Naive thymus-derived CD4-positive, alpha-beta T cell (primary cell): Measurements from ENCODE around the gene RAB3GAP2. TPM values are rescaled to one million over a fixed set of nuclear protein-coding genes. Genes with fewer than 3 reads are reported as not detected.
"Not testable (repeated sequence)": the region's sequence is repeated elsewhere in the genome, so short reads cannot be mapped to it uniquely, and the experiment has no call there.

Experiments
- ATAC-seq: fragments of 150-1000 bp; cut with Tn5 transposase; 2 replicates; pipeline ENCODE4 v1.10.0; 2021; ENCODE audit warnings: mild to moderate bottlenecking, moderate library complexity
- CTCF ChIA-PET: fragments of 350-600 bp; sonication (Branson Sonifier 250); formaldehyde crosslinking; loops from one replicate; lab custom pipeline; 2021; ENCODE audit warnings: antibody characterized with exemption; lab: Charles Lee
- POLR2A ChIA-PET: fragments of 350-600 bp; sonication (Branson Sonifier 250); formaldehyde crosslinking; loops from one replicate; lab custom pipeline; 2021; ENCODE audit warnings: antibody characterized with exemption, inconsistent platforms; lab: Charles Lee
- DNase-seq, 9 donors: peaks; one replicate each; pipeline versions ENCODE4 v3.0.0 to v3.0.0-alpha.2; 2020 to 2022; ENCODE audit warnings: mixed read lengths in 1 of 9
- H3K27ac ChIP-seq: one replicate; pipeline ENCODE4 v1.7.0; 2013; ENCODE audit warnings: mild to moderate bottlenecking, low read depth, low read length, moderate library complexity
- H3K27me3 ChIP-seq, 2 donors: one replicate each; pipeline ENCODE4 v1.7.0; 2013; ENCODE audit warnings: low read length in 2 of 2, mild to moderate bottlenecking in 2 of 2, moderate library complexity in 2 of 2; ENCODE audit not compliant: control insufficient read depth in 2 of 2, insufficient read depth in 2 of 2
- H3K36me3 ChIP-seq, 3 experiments: 1 replicate in 2 of 3; 2 replicates in 1 of 3; pipeline ENCODE4 v1.7.0; 2013; ENCODE audit warnings: low read length in 3 of 3, mild to moderate bottlenecking in 3 of 3, moderate library complexity in 1 of 3; ENCODE audit not compliant: insufficient read depth in 3 of 3, control insufficient read depth in 2 of 3
- H3K4me1 ChIP-seq, 2 donors: one replicate each; pipeline ENCODE4 v1.7.0; 2013; ENCODE audit warnings: low read length in 2 of 2, mild to moderate bottlenecking in 2 of 2, moderate library complexity in 1 of 2; ENCODE audit not compliant: control insufficient read depth in 2 of 2, insufficient read depth in 2 of 2
- H3K4me3 ChIP-seq: 2 replicates; pipeline ENCODE4 v1.7.0; 2013; ENCODE audit warnings: mild to moderate bottlenecking, low read length
- H3K9me3 ChIP-seq, 3 experiments: 1 replicate in 2 of 3; 2 replicates in 1 of 3; pipeline ENCODE4 v1.7.0; 2013; ENCODE audit warnings: low read length in 3 of 3; ENCODE audit not compliant: control insufficient read depth in 2 of 3
- H3K27ac Mint-ChIP-seq, 9 donors: one replicate each; pipeline ENCODE4 v1.8.0; 2020 to 2022; ENCODE audit warnings: mixed read lengths in 9 of 9, mild to moderate bottlenecking in 8 of 9, moderate library complexity in 5 of 9, inconsistent platforms in 2 of 9
- H3K27me3 Mint-ChIP-seq, 5 donors: one replicate each; pipeline ENCODE4 v1.8.0; 2021 to 2022; ENCODE audit warnings: mixed read lengths in 5 of 5, mild to moderate bottlenecking in 1 of 5
- H3K36me3 Mint-ChIP-seq, 5 donors: one replicate each; pipeline ENCODE4 v1.8.0; 2020 to 2022; ENCODE audit warnings: mixed read lengths in 5 of 5, mild to moderate bottlenecking in 3 of 5, inconsistent platforms in 1 of 5
- H3K4me1 Mint-ChIP-seq, 7 donors: one replicate each; pipeline ENCODE4 v1.8.0; 2020 to 2022; ENCODE audit warnings: mixed read lengths in 7 of 7, mild to moderate bottlenecking in 3 of 7, inconsistent platforms in 1 of 7
- H3K4me3 Mint-ChIP-seq, 10 donors: one replicate each; pipeline ENCODE4 v1.8.0; 2020 to 2022; ENCODE audit warnings: mild to moderate bottlenecking in 10 of 10, mixed read lengths in 10 of 10, moderate library complexity in 6 of 10, inconsistent platforms in 2 of 10
- H3K9me3 Mint-ChIP-seq, 11 donors: one replicate each; pipeline ENCODE4 v1.8.0; 2020 to 2022; ENCODE audit warnings: mixed read lengths in 11 of 11, mild to moderate bottlenecking in 4 of 11, inconsistent platforms in 1 of 11, moderate library complexity in 1 of 11
- intact Hi-C, 2 donors: fragments of 100-400 bp; cut with micrococcal nuclease; formaldehyde crosslinking; loops; one replicate each; pipeline ENCODE4 v1.15.1; 2023
- polyA plus RNA-seq, 2 donors: library from polyadenylated mRNA; unstranded; fragments of 300-500 nt; fragmentation: Illumina TruSeq; gene quantifications; one replicate each; pipeline ENCODE4 v1.2.3, GENCODE V29; 2021
- total RNA-seq, 6 experiments: library from RNA in 5 of 6; stranded (reverse) in 5 of 6; gene quantifications; 1 replicate in 5 of 6; 2 replicates in 1 of 6; pipeline ENCODE4 v1.2.3 and lab custom pipeline; 2021 to 2026

RAB3GAP2 gene
- total and polyA plus RNA-seq, 7 experiments from 2014 or later, result 13.9 to 53.0 (median 46.0) TPM

GRCh38 chr1:220260228-220260627 lies 12.0 kb downstream of the RAB3GAP2 start:
- H3K27ac ChIP-seq, H3K9me3 ChIP-seq, H3K4me3 ChIP-seq, intact Hi-C loops, CTCF ChIA-PET, ATAC-seq, H3K36me3 ChIP-seq, DNase-seq, POLR2A ChIA-PET, H3K27me3 ChIP-seq, H3K4me1 ChIP-seq, H3K4me3 Mint-ChIP-seq, H3K27me3 Mint-ChIP-seq, H3K27ac Mint-ChIP-seq: not testable (repeated sequence)
- Mint-ChIP-seq H3K36me3 (peaks cover 23 to 73% (median 68%) of the 10 kb centered on the region in 5 donors), H3K4me1 (peaks cover 30 to 56% (median 48%) of the 10 kb centered on the region in 7 donors), H3K9me3 (peaks cover 0 to 81% (median 28%) of the 10 kb centered on the region in 11 donors)

- CTCF ChIA-PET, H3K36me3 ChIP-seq: not testable (repeated sequence)
Observed at GRCh38 chr1:220259756-220260155, 12.5 kb downstream of the RAB3GAP2 start.

GRCh38 chr1:220256194-220256593 lies 16.1 kb downstream of the RAB3GAP2 start:
- CTCF ChIA-PET, intact Hi-C loops, H3K27me3 ChIP-seq: not testable (repeated sequence)

More at GRCh38 chr1:220259756-220260155, 12.5 kb downstream of the RAB3GAP2 start:
- H3K36me3 Mint-ChIP-seq, result peaks cover 25 to 76% (median 68%) of the 10 kb centered on the region in 5 donors
- H3K4me3 ChIP-seq, DNase-seq, ATAC-seq, H3K4me1 ChIP-seq, H3K9me3 ChIP-seq, H3K27ac ChIP-seq, H3K27me3 ChIP-seq, H3K27me3 Mint-ChIP-seq, POLR2A ChIA-PET: not testable (repeated sequence)
- peak overlapping the region in 1 of 9 donors; percentile 2 for H3K27ac Mint-ChIP-seq
- H3K4me3 Mint-ChIP-seq, result peak overlapping the region in 1 of 10 donors; percentile 25
- intact Hi-C loops, result loop anchor here in 1 of 2 donors (2.0 kb wide), 1 partner anchor 13 kb away; the partner anchor contains the start of gene RAB3GAP2
- H3K4me1 Mint-ChIP-seq, result peaks cover 30 to 56% (median 44%) of the 10 kb centered on the region in 7 donors
- H3K9me3 Mint-ChIP-seq, result peaks cover 0 to 81% (median 28%) of the 10 kb centered on the region in 11 donors

GRCh38 chr1:220255204-220255603 lies 17.0 kb downstream of the RAB3GAP2 start:
- H3K27ac ChIP-seq, result no peak overlapping the region
- H3K36me3 ChIP-seq, result peaks cover 0 to 20% (median 0%) of the 10 kb centered on the region in 3 experiments
- Mint-ChIP-seq H3K27me3 (no peaks in the 10 kb centered on the region), H3K36me3 (peaks cover 38 to 83% (median 78%) of the 10 kb centered on the region in 5 donors), H3K4me1 (peaks cover 26 to 51% (median 43%) of the 10 kb centered on the region in 7 donors), H3K9me3 (peaks cover 3 to 82% (median 33%) of the 10 kb centered on the region in 11 donors), H3K27ac (peak overlapping the region in 2 of 9 donors; percentile 2 to 46), H3K4me3 (no peak overlapping the region)
- ChIA-PET POLR2A (interaction anchor here (0.6 kb wide), 1 partner anchor 165 kb away, joined by 3 read pairs; no protein-coding TSS in a partner anchor), CTCF (interaction anchor here (0.5 kb wide), 1 partner anchor 39 kb away, joined by 4 read pairs; no protein-coding TSS in a partner anchor)
- H3K27me3 ChIP-seq, result no peaks in the 10 kb centered on the region
- peaks cover 0 to 9% (median 0%) of the 10 kb centered on the region in 3 experiments for H3K9me3 ChIP-seq
- DNase-seq (no peak), ATAC-seq (no peak)
- intact Hi-C loops, result no loop called here
- H3K4me3 ChIP-seq, result no peak overlapping the region
- H3K4me1 ChIP-seq, result no peaks in the 10 kb centered on the region

More at GRCh38 chr1:220256194-220256593, 16.1 kb downstream of the RAB3GAP2 start:
- Mint-ChIP-seq H3K4me1 (peaks cover 27 to 55% (median 43%) of the 10 kb centered on the region in 7 donors), H3K36me3 (peaks cover 40 to 84% (median 79%) of the 10 kb centered on the region in 5 donors), H3K4me3 (peak overlapping the region in 1 of 10 donors; percentile 21), H3K27ac (peak overlapping the region in 2 of 9 donors; percentile 17 to 53), H3K9me3 (peaks cover 0 to 84% (median 34%) of the 10 kb centered on the region in 11 donors)
- H3K9me3 ChIP-seq, H3K27me3 Mint-ChIP-seq, DNase-seq, H3K27ac ChIP-seq, ATAC-seq, H3K4me1 ChIP-seq, POLR2A ChIA-PET, H3K4me3 ChIP-seq: not testable (repeated sequence)
- peaks cover 0 to 15% (median 0%) of the 10 kb centered on the region in 3 experiments for H3K36me3 ChIP-seq

GRCh38 chr1:220253290-220253689 lies 19.0 kb downstream of the RAB3GAP2 start:
- H3K9me3 Mint-ChIP-seq, result peaks cover 8 to 83% (median 38%) of the 10 kb centered on the region in 11 donors
- DNase-seq, CTCF ChIA-PET, H3K27ac ChIP-seq, H3K4me3 ChIP-seq, intact Hi-C loops, H3K27me3 ChIP-seq, H3K4me3 Mint-ChIP-seq, POLR2A ChIA-PET, H3K27me3 Mint-ChIP-seq, H3K4me1 ChIP-seq: not testable (repeated sequence)
- peaks cover 38 to 89% (median 85%) of the 10 kb centered on the region in 5 donors for H3K36me3 Mint-ChIP-seq
- Histone ChIP-seq H3K36me3 (peaks cover 0 to 31% (median 0%) of the 10 kb centered on the region in 3 experiments), H3K9me3 (peaks cover 0 to 26% (median 0%) of the 10 kb centered on the region in 3 experiments)
- peaks cover 19 to 37% (median 30%) of the 10 kb centered on the region in 7 donors for H3K4me1 Mint-ChIP-seq
- ATAC-seq, result peak; percentile 97
- H3K27ac Mint-ChIP-seq, result peak overlapping the region in 1 of 9 donors; percentile 20

GRCh38 chr1:220251272-220251671 lies 21.0 kb downstream of the RAB3GAP2 start:
- Mint-ChIP-seq H3K9me3 (peaks cover 3 to 79% (median 34%) of the 10 kb centered on the region in 11 donors), H3K27ac (no peak overlapping the region), H3K4me1 (peaks cover 7 to 27% (median 11%) of the 10 kb centered on the region in 7 donors), H3K27me3 (no peaks in the 10 kb centered on the region), H3K4me3 (no peak overlapping the region), H3K36me3 (peaks cover 32 to 91% (median 82%) of the 10 kb centered on the region in 5 donors)
- ATAC-seq (no peak), DNase-seq (no peak)
- Histone ChIP-seq H3K4me1 (no peaks in the 10 kb centered on the region), H3K27ac (no peak overlapping the region), H3K36me3 (peaks cover 0 to 31% (median 0%) of the 10 kb centered on the region in 3 experiments), H3K4me3 (no peak overlapping the region), H3K9me3 (peaks cover 0 to 26% (median 0%) of the 10 kb centered on the region in 3 experiments), H3K27me3 (no peaks in the 10 kb centered on the region)
- intact Hi-C loops, result no loop called here
- ChIA-PET POLR2A (no interaction called here), CTCF (no interaction called here)
